ENCODE results near the gene SREBF2. TPM values are rescaled to one million over a fixed set of nuclear protein-coding genes. Genes with fewer than 3 reads are reported as not detected.

The SREBF2 gene
- total and polyA plus RNA-seq, 9 of the 15 experiments (the other 6 are each of a cell fraction or from before 2014, with no cell fraction given): 1.1 to 84.2 (median 26.9) TPM

DNA sequence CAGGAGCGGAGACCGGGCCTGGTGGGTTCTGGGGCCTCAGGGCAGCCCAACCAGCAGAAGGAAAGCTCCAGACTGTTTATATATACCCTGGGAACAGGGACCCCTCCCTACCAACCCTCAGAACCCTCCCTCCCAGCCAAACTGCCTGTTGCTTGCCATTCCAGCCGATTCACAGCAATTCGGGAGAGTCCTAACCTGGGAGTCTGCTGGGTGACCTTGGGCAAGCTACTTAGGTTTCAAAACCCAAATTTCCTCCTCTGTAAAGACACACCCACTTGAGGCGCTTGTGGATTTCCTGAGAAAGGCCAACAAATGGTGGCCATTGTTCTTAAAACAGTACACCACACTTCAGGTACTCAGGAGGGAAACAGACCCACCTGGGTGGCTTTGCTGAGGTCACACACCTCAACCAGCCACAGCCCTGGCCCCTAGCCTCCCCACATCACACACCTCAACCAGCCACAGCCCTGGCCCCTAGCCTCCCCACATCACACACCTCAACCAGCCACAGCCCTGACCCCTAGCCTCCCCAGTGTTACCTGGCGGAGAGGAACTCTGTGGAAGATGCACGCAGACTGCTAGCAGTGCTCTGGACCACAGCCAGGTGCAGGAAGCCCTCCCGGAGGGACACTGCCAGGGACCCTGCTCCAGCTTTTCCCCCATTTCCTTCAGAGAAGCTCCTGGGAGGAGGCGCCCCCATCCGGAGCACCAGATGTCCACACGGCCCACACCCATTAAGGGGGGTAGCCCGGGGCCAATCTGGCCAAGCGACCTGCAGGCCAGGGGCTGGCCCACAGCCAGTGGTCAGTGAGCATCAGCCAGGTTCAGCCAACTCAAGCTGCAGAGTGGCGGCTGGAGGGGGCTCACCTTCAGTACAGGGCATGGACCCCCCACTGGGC, 75.8 kb downstream of the SREBF2 start:
- no peak for FAIRE-seq
- in situ Hi-C loops (cut with MboI): no loop called here
- ChIA-PET CTCF (ENCODE audit: low intra/inter-chr PET ratio) (no interaction called here), POLR2A (interaction anchor here (0.5 to 1.2 kb wide), 5 partner anchors 19 to 316 kb away, joined by 3 to 4 read pairs (median 3); no protein-coding TSS in a partner anchor)
- Histone ChIP-seq H3K4me2 (ENCODE audit: insufficient read depth, low read length) (no peak overlapping the region), H2AFZ (ENCODE audit: low read depth, low read length) (no peak overlapping the region), H3K79me2 (ENCODE audit: control insufficient read depth, insufficient read depth, low read length) (no peaks in the 10 kb centered on the region), H3K36me3 (ENCODE audit: control insufficient read depth, insufficient read depth, low read length) (peaks cover 32% of the 10 kb centered on the region; the same call in 2 of the 3 replicates), H4K20me1 (replicated peaks; ENCODE audit: control insufficient read depth, insufficient read depth, low read length) (peaks cover 17% of the 10 kb centered on the region; the same call in 1 of the 2 replicates), H3K9me1 (ENCODE audit: control insufficient read depth, insufficient read depth, low read length) (no peaks in the 10 kb centered on the region), H3K27me3 (ENCODE audit: control insufficient read depth in 2 of 2, insufficient read depth in 2 of 2, low read length in 2 of 2) (no peaks in the 10 kb centered on the region), H3K9ac (ENCODE audit: insufficient read depth in 1 of 2, low read depth in 2 of 2, low read length in 2 of 2) (no peak overlapping the region; a peak in 1 of 4 replicates), H3K4me1 (replicated peaks in 1 of 2; ENCODE audit: control insufficient read depth in 2 of 2, insufficient read depth in 2 of 2, low read length in 2 of 2) (peaks cover 0 to 14% of the 10 kb centered on the region in 2 experiments; a peak in 2 of 5 replicates), H3K9me3 (replicated peaks; ENCODE audit: control insufficient read depth, insufficient read depth, low read depth, low read length) (no peaks in the 10 kb centered on the region), H3K27ac (ENCODE audit: extremely low read depth, low read depth, low read length) (no peak overlapping the region), H3K4me3 (no peak overlapping the region)
- ATAC-seq: peak; percentile 23
- 60% methylated on average over 10 of the region's 14 CpGs for WGBS (ENCODE audit: insufficient coverage, low coverage, missing lambda C conversion rate)
- intact Hi-C loops (cut with micrococcal nuclease): no loop called here
- no peak for TF ChIP-seq POLR2H (tag; IDR thresholded peaks at IDR 0.05; ENCODE audit: low read depth)
- peak; percentile 10; the same call in 1 of the 2 replicates for TF ChIP-seq SUPT5H (IDR thresholded peaks at IDR 0.05)
- TF ChIP-seq POLR2G (IDR thresholded peaks at IDR 0.05; ENCODE audit: low read depth, low read length): peak; percentile 60
- DNase-seq (ENCODE audit: extremely low read depth in 1 of 4, low spot score in 3 of 4): no peak
- BruUV-seq (replicated peaks): no TSS peak
